Activated gamma-delta T cell treated with anti-CD3 and anti-CD28 coated beads, Interleukin-2, amount 50 U/mL, for 16 hours (primary cell): ENCODE data around the gene C3orf18.

Source experiments
- DNase-seq: peaks from one replicate; pipeline ENCODE4 v3.0.0-alpha.2; 2020; ENCODE audit warnings: low read depth

The C3orf18 gene

DNA sequence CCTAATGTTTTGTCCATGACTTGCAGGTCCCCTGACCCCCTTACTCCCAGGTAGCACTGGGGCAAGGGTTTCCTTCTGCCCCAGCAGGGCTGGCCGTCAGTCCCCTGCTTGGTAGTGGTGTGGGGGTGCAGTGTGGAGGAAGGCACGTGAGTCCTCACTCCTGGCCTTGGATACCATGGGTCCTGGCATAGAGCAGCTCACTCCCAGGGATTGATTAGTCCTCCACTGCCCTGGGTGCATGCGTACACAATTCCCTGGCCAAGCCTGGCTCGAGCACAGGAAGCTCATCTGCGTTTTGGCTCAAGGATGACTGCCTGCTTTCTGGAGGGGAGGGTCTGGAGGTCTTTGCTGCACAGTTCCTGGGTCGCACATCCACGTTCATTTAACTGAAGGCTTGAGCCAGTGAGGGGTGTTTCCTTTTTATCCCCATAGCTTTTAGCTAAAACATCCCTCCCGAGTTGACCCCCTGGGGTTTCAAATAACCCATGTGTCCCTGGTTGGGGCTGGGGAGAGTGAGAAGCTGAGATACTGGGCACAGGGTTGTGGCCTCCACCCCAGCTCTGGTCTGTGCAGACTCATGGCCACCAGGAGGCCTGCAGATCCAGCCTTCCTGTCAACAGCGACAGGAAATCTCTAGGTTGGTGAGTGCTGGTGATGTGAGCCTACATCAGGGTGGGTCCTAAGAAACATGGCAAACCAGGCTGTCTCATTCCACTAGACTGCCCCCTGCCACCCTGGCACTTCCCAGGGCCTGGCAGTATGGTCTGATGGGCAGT, 13.3 kb upstream of the C3orf18 start:
- no peak for DNase-seq

DNA sequence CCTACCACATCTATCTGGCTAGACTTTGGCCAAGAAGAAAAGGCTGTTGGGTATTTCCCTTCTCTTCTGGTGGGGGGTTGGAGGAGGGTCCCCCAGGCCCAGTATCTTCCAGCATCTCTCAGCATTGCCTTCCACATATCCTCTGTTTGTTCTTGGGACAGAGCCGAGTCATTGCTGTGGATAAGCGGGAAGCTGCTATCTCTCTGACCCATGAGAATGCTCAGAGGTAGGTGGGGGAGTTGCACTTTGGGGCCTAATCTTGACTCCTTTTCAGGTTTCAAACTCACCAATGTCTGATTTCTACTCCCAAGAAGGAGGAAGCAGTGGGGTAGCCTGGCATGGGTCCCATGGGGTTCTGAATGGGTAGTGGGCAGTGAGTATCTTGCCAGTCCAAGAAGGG, 9.8 kb upstream of the C3orf18 start:
- DNase-seq, result no peak

DNA sequence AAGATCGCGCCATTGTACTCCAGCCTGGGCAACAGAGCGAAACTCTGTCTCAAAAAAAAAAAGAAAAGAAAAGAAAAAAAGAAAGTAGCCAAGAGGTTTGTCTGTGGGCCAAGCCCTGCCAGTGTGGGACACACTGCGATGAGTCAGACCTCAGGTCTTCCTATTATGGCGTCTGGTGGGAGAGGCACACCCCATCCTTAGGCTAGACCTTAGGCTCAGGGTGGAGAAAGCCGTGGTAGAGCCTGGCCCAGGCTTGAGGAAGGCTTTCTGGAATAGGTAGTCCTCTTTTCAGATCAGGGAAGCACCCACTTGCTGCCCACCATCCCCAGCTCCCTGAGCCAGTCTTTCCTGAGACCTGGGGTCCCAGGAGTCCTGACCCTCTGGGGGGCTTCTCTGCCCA, 7.8 kb upstream of the C3orf18 start:
- no peak for DNase-seq

DNA sequence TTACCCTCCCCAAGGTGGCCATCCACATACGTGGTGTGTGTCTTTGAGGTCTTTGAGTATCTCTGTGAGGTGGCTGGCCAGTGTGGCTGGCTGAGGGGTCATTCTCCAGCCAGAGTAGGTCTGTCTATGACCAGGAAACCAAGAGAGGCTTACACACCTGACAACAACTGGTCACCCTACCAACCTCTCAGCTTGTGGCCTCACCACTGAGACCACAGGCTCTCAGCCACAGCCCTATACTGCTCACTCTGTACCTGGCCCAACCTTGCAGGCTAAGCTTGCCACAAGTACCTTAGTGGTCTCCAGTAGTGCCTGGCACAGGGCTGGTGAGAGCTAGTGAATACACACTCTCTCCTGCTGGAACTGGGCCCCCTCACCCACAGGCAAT, 6.9 kb upstream of the C3orf18 start:
- no peak for DNase-seq

DNA sequence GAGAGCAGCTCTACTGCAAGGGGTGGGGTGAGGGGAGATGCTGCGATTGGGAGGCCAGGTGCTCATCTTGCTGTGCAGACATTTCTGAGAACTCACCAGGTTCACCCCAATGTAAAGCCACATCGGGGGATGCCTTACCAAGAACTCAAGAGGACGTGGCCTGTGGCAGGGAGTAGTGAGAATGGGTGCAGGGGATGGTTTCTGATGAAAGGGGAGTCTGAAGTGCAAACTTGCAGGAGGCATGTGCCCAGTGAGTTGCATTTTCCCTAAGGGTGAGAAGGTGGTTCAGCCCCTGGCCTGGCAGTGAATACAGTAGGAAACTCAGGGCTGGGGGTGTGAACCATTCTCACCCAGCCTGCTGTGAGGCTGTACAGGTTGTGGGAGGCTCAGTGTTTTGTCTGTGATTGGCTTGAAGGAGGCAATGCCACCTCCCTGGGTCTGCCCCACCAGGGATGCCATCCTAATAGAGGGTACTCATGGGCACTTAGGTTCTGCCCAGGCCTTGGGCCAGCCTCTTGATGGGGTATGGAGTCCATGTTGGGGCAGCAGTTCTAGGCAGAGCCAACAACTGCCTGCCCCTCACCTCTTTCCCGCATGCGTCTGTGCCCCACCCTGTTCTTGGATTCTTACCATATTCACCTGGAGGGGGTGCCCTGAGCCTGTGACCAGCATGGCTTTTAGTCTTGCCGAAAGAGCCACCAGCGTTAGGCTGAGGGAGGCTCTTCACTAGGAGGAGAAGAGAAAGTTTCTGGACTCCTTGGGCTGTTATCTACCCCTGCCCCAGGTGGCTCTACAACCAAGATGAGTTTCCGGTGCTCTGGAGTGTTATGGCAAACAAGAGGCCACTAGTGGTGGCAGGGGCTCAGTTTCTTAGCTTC, 6.3 kb upstream of the C3orf18 start:
- DNase-seq, result peak; percentile 68

DNA sequence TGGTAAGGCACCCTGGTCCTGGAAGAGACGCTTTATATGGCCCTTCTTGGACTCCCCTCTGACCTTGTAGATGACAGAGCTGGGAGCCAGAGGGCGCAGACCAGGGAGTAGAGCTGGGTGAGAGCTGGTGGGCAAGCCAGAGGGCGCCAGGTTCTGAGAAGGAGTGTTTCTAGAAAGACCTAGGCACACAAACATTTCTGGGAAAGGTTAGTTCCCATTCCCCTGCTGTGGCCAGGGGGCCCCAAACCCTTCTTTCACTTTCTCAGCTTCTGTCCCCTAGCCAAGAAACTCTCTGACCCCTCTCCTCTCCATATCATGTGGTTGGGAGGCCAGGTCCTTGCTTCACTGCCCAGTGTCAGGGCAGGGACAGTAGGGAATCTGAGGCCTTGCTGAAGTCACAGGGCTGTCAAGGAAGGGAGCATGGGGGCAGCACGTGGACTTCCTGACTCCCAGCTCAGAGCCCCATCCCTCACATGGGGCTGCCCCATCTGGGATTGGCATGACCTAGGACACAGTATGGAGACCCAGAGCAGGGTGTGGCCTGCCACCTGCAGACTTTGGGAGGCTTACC, 5.3 kb upstream of the C3orf18 start:
- no peak for DNase-seq

DNA sequence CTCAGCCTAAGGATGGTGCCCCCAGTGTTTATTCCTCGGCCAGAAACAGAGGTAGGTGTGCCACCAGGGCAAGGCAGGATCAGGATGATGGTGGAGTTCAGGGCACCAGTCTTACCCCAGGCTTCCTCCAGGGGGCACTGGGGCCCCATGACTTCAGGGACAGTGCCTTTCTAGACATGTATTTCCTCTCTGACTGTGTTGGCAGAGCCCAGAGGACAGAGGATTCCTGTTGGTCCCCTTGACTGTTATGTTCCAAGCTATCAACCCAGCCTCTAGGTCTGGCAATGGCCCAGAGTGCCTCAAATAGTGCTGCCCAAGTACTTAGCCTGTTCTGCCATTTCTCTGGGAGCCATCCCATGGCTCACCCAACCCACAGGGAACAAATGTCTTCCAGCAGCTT, 4.6 kb upstream of the C3orf18 start:
- DNase-seq, result peak; percentile 79

DNA sequence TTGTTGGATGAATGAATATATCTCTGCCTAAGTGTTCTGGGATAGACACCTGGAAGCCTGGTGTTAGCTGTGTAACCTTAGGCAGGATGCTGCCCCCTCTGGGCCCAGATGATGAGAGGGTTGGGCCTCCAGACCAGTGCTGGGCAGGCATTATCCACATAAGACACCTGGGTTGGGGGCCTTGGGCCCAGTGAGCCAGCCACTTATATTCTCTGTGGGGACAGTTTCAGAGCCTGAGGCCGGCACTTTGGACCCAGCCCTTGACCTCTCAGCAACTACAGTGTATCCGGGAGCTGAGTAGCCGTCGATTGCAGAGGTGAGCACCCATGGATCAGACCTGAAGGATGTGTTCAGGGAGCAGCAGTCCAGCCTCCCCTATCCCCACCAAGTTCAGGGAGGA, 3.9 kb upstream of the C3orf18 start:
- no peak for DNase-seq

DNA sequence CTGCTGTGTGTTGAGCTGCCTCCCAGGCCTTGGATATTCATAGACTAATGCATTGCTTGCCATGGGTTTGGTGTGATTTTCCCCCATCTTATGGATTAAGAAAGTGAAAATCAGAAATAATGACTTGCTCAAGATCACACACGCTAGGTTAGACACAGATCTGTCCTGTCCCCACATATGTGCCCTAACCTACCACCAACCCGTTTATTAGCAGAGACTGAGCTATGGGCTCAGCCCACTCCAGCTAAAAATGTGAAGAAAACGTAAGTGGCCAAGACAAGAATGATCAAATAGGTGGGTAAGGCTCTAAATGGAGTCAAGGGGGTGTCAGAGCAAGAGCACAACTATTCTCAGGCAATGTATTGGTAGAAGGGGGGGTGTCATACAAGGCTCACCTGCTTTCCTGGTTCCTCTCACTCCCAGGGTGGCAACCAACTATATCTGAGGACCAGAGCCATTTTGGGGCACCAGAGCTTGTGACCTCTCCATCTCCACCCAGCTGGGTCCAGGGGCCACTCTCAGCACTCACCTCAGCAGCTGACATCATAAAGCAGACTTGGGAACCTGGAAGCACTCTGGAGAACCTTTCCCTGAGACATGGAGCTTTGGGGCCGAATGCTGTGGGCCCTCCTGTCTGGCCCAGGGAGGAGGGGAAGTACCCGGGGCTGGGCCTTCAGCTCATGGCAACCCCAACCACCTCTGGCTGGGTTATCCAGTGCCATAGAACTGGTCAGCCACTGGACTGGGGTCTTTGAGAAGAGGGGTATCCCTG, 3.1 kb upstream of the C3orf18 start:
- no peak for DNase-seq

DNA sequence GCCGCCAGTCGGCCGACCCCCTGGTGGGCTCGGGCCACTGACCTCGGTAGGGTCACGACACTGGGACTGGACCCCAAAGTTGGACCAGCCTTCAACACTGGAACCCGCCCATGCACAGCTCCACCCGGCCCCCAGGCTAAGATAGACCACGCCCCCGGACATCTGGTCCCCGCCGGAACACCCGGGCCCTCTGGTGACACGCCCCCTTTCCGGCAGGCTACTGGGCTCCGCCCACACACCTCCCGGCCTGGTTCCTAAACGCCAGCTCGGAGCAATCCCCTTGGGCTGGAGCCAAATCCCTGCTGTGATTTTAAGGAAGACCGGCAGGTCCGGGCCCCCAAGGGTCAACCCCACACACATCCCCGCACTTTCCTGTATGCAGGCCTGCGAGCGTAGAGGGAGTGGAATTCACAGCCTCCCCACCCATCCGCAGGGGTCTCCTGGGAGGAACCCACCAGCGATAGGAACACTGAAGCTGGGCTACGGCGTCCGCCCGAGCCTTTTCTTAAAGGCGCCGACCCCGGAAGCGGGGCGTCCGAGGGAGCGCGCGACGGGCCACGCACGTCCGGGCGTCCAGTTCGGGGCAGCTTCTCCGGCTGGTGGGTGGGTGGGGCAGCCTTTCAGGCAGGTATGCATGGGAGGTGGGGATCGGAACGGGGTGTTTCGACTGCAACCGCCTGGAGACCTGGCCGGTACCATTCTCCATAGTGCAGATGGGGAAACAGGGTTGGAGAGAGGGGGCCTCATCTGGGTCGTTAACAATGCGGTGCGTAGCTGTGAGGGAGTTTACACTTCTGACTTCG, 1.6 kb upstream of the C3orf18 start, which contains the start of gene HEMK1:
HEMK1 (plus strand) TSS at position 576 of the 803 bp plus-strand sequence. CDS start 1,583 bp downstream, outside the sequence.
- peak; percentile 89 for DNase-seq

DNA sequence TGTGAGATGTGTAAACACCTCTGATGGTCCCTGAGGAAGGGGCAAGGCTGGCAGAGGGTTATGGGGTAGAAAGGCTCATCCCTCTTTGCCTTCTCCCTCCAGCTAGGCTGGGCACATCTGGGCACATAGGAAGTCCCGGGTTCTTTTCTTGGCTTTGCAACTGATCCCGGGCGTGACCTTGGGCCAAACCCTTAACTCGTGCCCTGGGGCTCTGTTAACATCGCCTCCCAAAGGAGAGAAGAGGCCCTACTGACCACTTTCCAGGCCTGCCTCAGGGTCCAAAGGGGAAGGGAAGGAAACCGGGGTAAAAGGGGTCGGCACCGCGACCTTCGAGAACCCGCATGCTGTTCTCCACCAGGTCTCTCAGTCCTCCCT, 549 bp downstream of the C3orf18 start:
- DNase-seq, result no peak

DNA sequence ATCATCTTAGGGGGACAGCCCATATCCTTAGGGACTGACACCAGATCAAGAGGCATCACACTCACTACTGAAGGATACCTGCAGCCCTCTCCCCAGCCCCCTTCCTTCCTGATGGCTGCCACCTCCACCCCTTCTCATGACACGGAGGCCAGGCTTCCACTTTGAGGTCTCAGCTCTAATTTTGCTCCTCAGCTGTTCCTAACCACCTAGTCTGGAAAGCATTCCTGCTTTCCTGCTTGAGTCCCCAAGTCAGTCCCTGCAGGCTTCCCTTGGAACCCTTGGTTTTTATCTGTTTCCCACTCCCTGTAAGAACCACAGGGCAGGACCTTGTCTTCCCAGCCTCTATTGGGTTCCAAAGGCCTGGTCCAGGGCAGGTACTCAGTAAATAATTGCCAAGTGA, 3.2 kb downstream of the C3orf18 start:
- DNase-seq, result no peak

DNA sequence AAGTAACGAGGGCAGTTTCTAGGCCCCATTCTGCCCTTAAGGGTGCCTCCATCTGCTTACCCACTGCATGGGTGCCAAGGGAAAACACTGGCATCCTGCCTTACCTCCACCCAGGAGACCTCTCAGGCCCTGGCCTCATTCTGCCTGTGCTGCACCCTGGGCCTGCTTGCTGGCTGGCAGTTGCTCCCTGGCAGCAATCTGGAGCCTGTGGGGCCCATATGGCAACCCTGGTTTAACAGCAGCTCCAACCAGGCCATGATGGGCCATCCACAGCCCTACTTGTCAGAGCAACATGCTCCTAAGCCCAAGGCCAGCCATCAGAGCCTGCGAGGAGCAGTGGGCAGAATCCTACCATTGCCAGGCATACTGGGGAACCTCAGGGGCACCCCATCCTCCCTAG, 3.7 kb downstream of the C3orf18 start:
- no peak for DNase-seq

DNA sequence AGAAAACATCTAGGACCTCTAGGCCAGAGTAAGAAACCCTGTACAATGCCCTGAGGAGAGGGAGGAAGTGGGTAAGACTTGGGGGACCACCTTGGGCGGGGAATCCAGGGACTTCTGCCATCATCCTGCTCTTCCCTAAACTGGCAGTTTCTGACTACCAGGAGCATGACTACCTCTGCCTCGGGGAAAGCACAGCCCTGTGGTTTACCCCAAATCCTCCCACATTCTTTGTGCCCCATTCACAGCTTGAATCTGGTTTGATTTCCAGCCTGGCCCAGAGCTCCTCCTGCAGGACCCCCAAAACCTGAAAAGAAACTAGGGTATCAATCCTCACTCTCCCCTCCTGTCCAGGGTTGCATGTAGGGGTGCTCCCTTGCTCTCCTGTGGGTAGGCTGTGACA, 4.7 kb downstream of the C3orf18 start:
- no peak for DNase-seq

DNA sequence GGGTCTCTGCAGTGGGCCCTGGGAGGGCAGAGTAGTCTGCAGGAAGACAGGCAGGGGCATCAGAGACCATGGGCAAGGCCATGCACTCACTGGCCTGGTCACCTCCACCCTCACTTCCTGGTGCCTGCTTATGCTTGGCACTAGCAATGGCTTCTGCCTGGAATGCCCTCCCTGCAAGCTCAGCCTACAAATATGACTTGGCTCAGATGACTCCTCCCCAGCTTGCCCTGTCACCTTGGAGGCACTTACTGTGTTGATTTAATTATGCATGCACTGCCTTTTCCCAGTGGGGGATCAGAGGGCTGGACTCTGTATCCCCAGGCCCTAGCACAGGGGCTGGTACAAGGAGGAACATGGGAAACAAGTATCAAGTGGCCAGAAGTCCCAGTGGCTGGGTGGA, 7.8 kb downstream of the C3orf18 start:
- no peak for DNase-seq

DNA sequence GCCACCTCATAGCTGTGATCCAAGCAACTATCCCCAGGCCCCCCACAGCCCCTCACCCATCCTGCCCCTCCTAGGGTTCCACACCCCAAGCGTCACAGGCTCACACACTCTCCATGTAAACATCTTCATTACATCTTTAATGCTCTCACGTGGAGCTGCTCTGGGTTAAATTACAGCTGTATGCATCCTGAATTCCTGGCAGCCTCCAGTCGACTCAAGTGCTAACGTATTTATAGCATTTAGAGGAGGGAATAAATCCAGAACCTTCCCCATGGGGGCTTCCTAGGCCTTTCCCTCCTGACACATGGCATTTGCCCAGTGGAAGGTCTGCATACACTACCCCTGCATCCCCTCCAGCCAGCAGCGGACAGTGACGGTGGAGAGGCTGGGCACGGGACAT, 9.6 kb downstream of the C3orf18 start:
- no peak for DNase-seq

DNA sequence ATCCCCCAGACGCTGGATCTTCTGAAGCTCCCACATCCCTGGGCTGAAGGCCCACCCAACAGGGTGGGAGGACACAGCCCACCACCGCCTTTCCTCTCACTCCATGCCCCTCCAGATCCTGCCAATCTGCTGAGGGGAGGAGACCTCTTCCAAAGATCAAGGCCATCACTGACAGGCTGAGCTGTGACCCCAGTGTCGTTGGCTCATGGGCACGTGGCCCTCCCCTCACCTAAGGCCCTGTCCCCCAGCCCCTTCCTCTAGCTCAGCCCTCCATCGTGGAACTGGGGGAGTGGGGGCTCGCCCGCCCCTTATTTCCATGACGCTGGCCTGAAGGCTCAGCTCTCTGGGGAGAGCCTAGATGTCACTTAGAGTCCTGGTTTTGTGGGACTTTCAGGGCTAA, 10.4 kb downstream of the C3orf18 start:
- DNase-seq, result no peak

DNA sequence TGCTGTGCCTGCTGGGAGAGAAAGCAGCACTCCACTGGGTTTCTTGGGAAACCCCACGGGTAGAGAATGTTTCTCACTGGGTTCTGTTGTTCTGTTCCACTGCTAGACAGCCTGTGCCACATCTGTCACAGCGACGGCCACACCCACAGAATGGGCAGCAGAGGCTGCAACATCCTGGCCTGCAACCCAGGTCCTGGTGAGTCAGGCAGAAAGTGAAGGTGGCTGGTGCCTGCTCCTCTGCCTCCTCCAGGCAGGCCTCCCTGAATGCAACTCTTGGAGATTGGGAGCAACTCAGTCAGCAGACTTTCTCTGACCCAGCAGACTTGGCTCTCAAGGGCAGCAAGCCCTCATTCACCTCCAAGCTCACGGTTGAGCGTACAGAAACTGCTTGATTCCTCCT, 13.0 kb downstream of the C3orf18 start:
- no peak for DNase-seq

DNA sequence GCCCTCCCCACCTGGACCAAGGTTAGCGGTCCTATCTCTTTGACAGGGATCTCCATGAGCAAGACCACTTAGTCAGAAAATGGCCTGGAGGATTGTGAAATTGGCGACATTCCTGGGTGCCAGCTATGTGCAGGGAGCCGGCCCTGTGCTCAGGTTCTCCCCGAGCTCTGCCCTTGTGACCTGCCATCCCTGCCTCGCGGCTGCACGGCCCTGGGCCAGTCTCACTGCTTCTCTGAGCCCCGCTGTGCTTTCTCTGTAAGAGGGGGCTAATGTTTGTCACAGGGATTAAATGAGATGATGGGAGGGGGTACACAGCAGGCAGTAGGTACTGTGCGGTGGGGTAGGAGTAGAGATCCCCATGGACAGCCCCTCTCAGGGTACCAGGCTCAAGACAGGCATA, 14.9 kb downstream of the C3orf18 start:
- no peak for DNase-seq

DNA sequence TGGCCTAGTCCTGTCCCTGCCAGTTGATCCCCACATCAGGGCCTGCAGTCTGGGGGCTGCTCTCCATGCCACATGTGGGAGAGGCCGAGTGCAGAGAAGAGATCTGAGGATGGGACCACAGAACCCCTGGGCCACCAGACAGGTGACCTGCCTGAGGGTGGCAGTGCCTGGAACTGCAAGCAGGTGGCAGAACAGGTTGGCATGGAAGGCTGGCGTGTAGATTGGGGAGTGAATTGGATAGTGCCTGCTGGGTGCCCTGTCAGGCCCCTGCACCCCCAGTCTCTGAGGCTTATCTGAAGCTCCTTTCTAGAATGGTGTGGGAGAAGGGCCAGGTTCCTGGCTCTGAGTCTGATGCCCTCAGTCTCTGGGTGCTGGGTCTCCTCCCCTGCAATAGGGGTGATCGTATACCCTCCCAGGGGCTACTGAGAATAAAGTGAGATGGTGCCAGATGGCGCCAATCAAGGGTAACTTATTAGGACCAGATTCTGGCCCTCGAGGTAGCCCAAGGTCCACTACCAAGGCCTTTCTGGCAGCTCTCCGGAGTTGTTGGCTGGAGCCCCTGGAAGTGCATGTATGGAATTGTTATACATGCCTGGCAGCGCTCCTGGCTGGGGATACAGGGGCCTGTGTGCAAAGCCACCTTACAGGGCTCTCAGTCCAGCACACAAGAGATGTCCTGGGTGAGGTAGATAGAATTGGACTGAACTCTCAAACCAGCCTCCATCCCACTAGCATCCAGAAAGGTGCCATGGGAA, 15.7 kb downstream of the C3orf18 start:
- DNase-seq, result no peak
